HFFc6 (cell line): Measurements from ENCODE around the gene RPL28. TPM values are rescaled to one million over a fixed set of nuclear protein-coding genes. Genes with fewer than 3 reads are reported as not detected.
"Not testable (repeated sequence)": the region's sequence is repeated elsewhere in the genome, so short reads cannot be mapped to it uniquely, and the experiment has no call there.

ENCODE experiments used
- DNase-seq: peaks from one replicate; pipeline ENCODE4 v3.0.0-alpha.2; 2018
- H3K27ac Mint-ChIP-seq: 2 replicates; pipeline ENCODE4 v1.8.0; 2020; ENCODE audit warnings: mild to moderate bottlenecking, mixed read lengths
- H3K27me3 Mint-ChIP-seq: 2 replicates; pipeline ENCODE4 v1.8.0; 2021; ENCODE audit warnings: mild to moderate bottlenecking, moderate library complexity, mixed read lengths; ENCODE audit not compliant: insufficient read depth
- H3K36me3 Mint-ChIP-seq: 2 replicates; pipeline ENCODE4 v1.8.0; 2021; ENCODE audit warnings: low read depth, mixed read lengths
- H3K4me1 Mint-ChIP-seq: 2 replicates; pipeline ENCODE4 v1.8.0; 2020; ENCODE audit warnings: low read depth, mixed read lengths
- H3K4me3 Mint-ChIP-seq: 2 replicates; pipeline ENCODE4 v1.8.0; 2020; ENCODE audit warnings: mild to moderate bottlenecking, moderate library complexity, mixed read lengths
- H3K9me3 Mint-ChIP-seq: 2 replicates; pipeline ENCODE4 v1.8.0; 2020; ENCODE audit warnings: mild to moderate bottlenecking, mixed read lengths
- total RNA-seq, 6 experiments: library from RNA; stranded (reverse); fragmentation: NEBNext Ultra II Directional; extraction: Animal tissue kit (Norgen Biotek cat#: 25700); gene quantifications; 2 replicates in 1 of 6; 3 replicates in 5 of 6; pipeline ENCODE4 v1.2.3, GENCODE V29; 2021
- TF ChIP-seq, protein P1 (sequence below): fragments of 200-600 bp; sonication (generic); IDR thresholded peaks from 2 replicates; pipeline ENCODE4 v1.5.0; 2021; ENCODE audit warnings: antibody characterized with exemption, mild to moderate bottlenecking

Gene RPL28
- total RNA-seq, 6 experiments from 2014 or later, result 2,082 to 2,537 (median 2,362) TPM

DNA sequence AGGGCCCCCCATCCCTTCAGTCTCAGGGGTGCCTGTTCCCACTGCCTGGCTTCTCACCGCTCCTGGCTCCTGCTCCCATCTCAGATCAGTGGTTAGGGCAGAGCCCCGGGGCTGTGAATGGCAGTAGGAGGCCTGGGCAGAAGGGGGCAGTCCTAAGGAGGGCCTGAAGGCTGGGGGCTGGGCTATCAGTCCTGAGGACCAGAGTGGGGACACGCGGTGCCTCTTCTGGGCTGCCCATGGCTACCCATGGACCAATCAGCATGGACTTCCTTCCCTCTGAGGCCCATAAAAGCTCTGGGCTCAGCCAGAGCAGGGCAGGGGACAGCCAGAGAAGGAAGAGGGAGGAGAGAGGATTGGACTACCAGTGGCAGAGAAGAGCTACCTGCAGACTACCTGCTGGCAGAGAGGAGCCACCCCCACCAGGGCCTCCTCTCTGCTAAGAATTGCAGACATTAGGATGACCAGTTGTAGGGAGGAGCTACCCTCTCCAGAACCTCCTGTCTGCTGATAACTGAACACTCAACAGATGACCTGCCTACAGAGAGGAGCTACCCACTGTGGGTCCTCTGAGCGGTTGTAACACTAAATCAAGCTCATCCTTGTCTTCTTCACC, 34.0 kb downstream of the RPL28 start:
- Mint-ChIP-seq H3K27ac (no peak overlapping the region), H3K9me3 (no peaks in the 10 kb centered on the region), H3K27me3 (peaks cover 15% of the 10 kb centered on the region), H3K36me3 (no peaks in the 10 kb centered on the region), H3K4me1 (peaks cover 9% of the 10 kb centered on the region), H3K4me3 (no peak overlapping the region)
- TF ChIP-seq, protein P1, sequence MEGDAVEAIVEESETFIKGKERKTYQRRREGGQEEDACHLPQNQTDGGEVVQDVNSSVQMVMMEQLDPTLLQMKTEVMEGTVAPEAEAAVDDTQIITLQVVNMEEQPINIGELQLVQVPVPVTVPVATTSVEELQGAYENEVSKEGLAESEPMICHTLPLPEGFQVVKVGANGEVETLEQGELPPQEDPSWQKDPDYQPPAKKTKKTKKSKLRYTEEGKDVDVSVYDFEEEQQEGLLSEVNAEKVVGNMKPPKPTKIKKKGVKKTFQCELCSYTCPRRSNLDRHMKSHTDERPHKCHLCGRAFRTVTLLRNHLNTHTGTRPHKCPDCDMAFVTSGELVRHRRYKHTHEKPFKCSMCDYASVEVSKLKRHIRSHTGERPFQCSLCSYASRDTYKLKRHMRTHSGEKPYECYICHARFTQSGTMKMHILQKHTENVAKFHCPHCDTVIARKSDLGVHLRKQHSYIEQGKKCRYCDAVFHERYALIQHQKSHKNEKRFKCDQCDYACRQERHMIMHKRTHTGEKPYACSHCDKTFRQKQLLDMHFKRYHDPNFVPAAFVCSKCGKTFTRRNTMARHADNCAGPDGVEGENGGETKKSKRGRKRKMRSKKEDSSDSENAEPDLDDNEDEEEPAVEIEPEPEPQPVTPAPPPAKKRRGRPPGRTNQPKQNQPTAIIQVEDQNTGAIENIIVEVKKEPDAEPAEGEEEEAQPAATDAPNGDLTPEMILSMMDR, result no peak
- DNase-seq, result no peak

DNA sequence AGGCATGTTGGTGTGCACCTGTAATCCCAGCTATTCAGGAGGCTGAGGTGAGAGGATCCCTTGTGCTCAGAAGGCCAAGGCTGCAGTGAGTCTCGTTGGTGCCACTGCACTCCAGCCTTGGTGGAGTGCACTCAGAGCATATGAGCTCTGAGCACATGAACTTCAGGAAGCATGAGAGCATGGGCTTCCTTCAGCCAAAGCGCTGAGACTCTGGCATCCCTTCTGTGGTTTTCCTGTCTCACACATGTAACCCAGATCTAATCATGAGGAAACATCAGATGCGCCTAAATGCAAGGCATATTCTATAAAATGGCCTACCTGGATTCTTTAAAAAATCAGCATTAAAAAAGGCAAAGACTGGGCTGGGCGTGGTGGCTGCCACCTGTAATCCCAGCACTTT, 35.5 kb downstream of the RPL28 start:
- H3K27ac Mint-ChIP-seq, H3K4me1 Mint-ChIP-seq, H3K4me3 Mint-ChIP-seq, H3K9me3 Mint-ChIP-seq, DNase-seq, H3K36me3 Mint-ChIP-seq: not testable (repeated sequence)
- H3K27me3 Mint-ChIP-seq, result peaks cover 25% of the 10 kb centered on the region

DNA sequence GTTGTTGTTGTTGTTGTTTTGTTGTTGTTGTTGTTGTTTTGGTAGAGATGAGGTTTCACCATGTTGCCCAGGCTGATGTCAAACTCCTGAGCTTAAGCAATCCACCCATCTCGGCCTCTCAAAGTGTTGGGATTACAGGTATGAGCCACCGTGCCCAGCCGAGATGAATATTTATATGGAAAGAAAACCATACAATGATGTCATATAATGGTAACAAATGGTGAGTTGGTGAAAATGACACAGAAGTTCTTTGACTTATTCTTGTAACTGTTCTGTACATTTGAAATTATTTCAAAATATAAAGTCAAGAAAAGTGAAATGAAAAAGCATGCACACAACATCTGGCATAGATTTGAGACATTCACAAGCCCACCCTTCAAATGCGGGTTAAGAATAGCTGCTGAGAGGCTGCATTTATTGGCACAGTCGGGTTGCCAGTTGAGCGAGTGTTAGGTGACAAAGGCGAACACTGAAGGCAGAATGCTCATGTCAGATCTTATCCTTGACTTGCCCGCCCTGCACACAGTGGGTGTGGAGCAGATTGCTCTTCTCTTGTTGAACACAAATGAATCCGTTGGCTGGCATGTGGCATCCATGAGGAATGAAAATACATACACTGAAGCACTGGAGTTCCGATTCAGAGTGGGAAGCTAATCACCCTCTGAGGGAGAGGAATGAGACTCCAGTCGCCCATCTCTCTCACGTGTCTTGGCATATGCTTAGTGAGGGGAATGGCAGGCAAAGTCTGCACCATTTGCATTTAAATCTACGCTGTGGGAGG, 37.7 kb downstream of the RPL28 start:
- TF ChIP-seq, protein P1, result no peak
- peaks cover 2% of the 10 kb centered on the region for H3K4me1 Mint-ChIP-seq

DNA sequence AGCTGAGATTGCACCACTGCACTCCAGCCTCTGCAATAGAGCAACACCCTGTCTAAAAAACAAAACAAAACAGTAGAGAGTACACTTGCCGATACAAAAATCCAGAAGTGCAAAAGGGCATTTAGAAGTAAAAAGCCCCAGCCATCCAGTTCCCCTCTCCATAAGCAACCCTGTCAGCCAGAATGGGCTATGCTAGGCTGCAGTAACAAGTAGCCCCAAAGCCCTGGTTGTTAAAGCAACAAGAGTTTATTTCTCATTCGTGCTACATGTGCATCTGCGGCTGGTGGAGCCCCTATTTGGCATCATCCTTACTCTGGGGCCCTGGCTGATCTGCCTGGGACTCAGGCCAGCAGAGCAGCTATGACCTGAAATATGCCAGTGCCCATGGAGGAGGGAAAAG, 38.8 kb downstream of the RPL28 start:
- no peaks in the 10 kb centered on the region for H3K9me3 Mint-ChIP-seq
- H3K4me3 Mint-ChIP-seq, result no peak overlapping the region
- H3K27me3 Mint-ChIP-seq, result peaks cover 37% of the 10 kb centered on the region
- no peak overlapping the region for H3K27ac Mint-ChIP-seq
- H3K4me1 Mint-ChIP-seq, result no peaks in the 10 kb centered on the region
- no peak for DNase-seq
- H3K36me3 Mint-ChIP-seq, result no peaks in the 10 kb centered on the region
- TF ChIP-seq, protein P1, result no peak

More for the DNA sequence above, 37.7 kb downstream of the RPL28 start:
- Mint-ChIP-seq H3K4me3 (no peak overlapping the region), H3K27ac (no peak overlapping the region), H3K9me3 (no peaks in the 10 kb centered on the region), H3K36me3 (no peaks in the 10 kb centered on the region), H3K27me3 (peaks cover 35% of the 10 kb centered on the region)
- no peak for DNase-seq

DNA sequence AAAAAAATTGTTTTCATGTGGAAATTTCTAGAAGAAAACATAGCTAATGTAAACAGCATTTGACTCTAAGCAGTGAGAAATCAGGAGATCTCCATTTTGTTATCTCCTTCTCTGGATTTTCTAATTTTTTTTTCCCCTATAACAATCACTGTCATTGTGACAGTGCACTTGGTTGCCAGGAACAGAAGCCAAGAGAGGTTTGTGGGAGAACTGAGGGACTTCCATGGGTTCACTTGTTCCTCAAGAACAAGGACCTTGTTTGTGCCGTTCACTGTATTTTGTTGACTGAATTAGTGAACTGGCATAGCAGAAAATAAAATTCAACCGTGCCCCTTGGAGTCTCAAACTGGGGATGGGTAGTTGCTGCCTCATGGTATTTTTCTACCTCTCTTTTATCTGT, 40.3 kb downstream of the RPL28 start:
- H3K4me3 Mint-ChIP-seq, result no peak overlapping the region
- H3K4me1 Mint-ChIP-seq, result no peaks in the 10 kb centered on the region
- no peaks in the 10 kb centered on the region for H3K9me3 Mint-ChIP-seq
- H3K27me3 Mint-ChIP-seq, result peaks cover 40% of the 10 kb centered on the region
- DNase-seq, result no peak
- TF ChIP-seq, protein P1, result no peak
- no peak overlapping the region for H3K27ac Mint-ChIP-seq
- H3K36me3 Mint-ChIP-seq, result no peaks in the 10 kb centered on the region

DNA sequence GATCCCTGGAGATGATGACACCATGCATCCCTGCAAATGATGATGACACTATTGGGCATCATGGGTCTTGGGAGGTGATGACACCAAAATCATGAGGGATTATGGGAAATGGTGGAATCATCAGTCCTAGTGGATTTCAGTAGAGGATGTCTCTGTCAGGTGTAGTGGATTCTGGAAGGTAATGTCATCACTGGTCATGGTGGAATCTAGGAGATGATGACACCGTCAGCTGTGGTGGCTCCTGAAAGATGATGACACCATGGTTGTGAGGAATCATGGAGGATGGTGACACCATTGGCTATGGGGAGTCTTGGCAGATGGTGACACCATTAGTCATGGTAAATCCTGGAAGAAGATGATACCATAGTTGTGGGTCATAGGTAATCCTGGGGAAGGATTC, 45.5 kb downstream of the RPL28 start:
- H3K27ac Mint-ChIP-seq, result no peak overlapping the region
- no peak for DNase-seq
- TF ChIP-seq, protein P1, result no peak
- no peaks in the 10 kb centered on the region for H3K4me1 Mint-ChIP-seq
- H3K9me3 Mint-ChIP-seq, result peaks cover 6% of the 10 kb centered on the region; the same call in 1 of the 2 replicates
- peaks cover 19% of the 10 kb centered on the region for H3K27me3 Mint-ChIP-seq
- no peaks in the 10 kb centered on the region for H3K36me3 Mint-ChIP-seq
- no peak overlapping the region for H3K4me3 Mint-ChIP-seq
